HCT116 (cell line): Measurements from ENCODE around the gene SMYD3.

Experiments used
- ELF1 ChIP-seq: IDR thresholded peaks from 2 replicates; pipeline ENCODE4 v1.6.1; 2012; ENCODE audit warnings: low read depth, borderline replicate concordance
- EZH2 ChIP-seq: fragments of 200-600 bp; sonication (generic); IDR thresholded peaks from 2 replicates; pipeline ENCODE4 v1.6.1; 2017; ENCODE audit warnings: antibody characterized with exemption, mixed run types
- EZH2phosphoT487 ChIP-seq: fragments of 200-600 bp; IDR thresholded peaks from 2 replicates; pipeline ENCODE4 v1.6.1; 2018; ENCODE audit warnings: antibody characterized with exemption, borderline replicate concordance
- FOSL1 ChIP-seq: IDR thresholded peaks from 2 replicates; pipeline ENCODE4 v1.6.1; 2012; ENCODE audit warnings: low read depth
- MAX ChIP-seq: IDR thresholded peaks from 2 replicates; pipeline ENCODE4 v1.6.1; 2012
- POLR2A ChIP-seq: IDR thresholded peaks from 2 replicates; pipeline ENCODE4 v1.7.0; 2011; ENCODE audit warnings: borderline replicate concordance; ENCODE audit not compliant: insufficient read depth, insufficient read length; ENCODE audit errors: extremely low read depth
- POLR2AphosphoS5 ChIP-seq: IDR thresholded peaks from 2 replicates; pipeline ENCODE4 v1.6.1; 2011; ENCODE audit warnings: mild to moderate bottlenecking, low read depth, low read length, moderate library complexity
- RAD21 ChIP-seq: IDR thresholded peaks from 2 replicates; pipeline ENCODE4 v1.6.1; 2012; ENCODE audit warnings: low read depth, mild to moderate bottlenecking
- YY1 ChIP-seq: IDR thresholded peaks from 2 replicates; pipeline ENCODE4 v1.6.1; 2011; ENCODE audit warnings: low read length, low read depth, moderate library complexity, mild to moderate bottlenecking; ENCODE audit not compliant: insufficient replicate concordance; ENCODE audit errors: extremely low read depth
- TF ChIP-seq, protein P1 (sequence below), 3 experiments: fragments of 200-600 bp in 1 of 3; sonication (generic) in 1 of 3; IDR thresholded peaks in 2 of 3; conservative IDR thresholded peaks in 1 of 3; 2 replicates each; pipeline ENCODE4 v1.5.1; 2012 to 2017; ENCODE audit warnings: low read depth in 2 of 3, low read length in 2 of 3, antibody characterized with exemption in 1 of 3, borderline replicate concordance in 1 of 3, control low read depth in 1 of 3, mild to moderate bottlenecking in 1 of 3, mixed read lengths in 1 of 3, mixed run types in 1 of 3, moderate library complexity in 1 of 3; ENCODE audit not compliant: insufficient read depth in 1 of 3

DNA sequence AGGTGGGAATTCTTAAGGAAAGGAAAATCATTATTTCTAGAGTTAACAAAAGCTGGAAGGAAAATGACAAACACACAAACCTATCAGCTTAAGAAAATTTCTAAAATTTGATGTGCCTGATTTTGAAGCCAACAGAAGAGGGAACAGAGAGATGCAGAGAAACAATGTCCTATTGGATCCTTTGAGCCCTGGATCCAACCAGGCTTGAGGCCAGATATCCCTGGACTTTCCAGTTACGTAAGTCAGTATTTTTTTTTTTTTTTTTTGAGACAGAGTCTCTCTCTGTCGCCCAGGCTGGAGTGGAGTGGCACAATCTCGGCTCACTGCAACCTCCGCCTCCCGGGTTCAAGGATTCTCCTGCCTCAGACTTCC, 703.4 kb downstream of the SMYD3 start:
- TF ChIP-seq, protein P1, sequence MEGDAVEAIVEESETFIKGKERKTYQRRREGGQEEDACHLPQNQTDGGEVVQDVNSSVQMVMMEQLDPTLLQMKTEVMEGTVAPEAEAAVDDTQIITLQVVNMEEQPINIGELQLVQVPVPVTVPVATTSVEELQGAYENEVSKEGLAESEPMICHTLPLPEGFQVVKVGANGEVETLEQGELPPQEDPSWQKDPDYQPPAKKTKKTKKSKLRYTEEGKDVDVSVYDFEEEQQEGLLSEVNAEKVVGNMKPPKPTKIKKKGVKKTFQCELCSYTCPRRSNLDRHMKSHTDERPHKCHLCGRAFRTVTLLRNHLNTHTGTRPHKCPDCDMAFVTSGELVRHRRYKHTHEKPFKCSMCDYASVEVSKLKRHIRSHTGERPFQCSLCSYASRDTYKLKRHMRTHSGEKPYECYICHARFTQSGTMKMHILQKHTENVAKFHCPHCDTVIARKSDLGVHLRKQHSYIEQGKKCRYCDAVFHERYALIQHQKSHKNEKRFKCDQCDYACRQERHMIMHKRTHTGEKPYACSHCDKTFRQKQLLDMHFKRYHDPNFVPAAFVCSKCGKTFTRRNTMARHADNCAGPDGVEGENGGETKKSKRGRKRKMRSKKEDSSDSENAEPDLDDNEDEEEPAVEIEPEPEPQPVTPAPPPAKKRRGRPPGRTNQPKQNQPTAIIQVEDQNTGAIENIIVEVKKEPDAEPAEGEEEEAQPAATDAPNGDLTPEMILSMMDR (IDR thresholded peaks at IDR 0.05 in 2 of 3, conservative IDR thresholded peaks at IDR 0.05 in 1 of 3; ENCODE audit: borderline replicate concordance in 1 of 3, insufficient read depth in 1 of 3, low read depth in 2 of 3, low read length in 2 of 3) = no peak
- TF ChIP-seq MAX (no peak), YY1 (no peak), POLR2A (no peak), EZH2phosphoT487 (no peak), FOSL1 (no peak), EZH2 (no peak), ELF1 (no peak), POLR2AphosphoS5 (no peak), RAD21 (no peak)
